GM21529 (cell line): ENCODE data around the gene GORAB.

Source experiments
- ATAC-seq: cut with Tn5 transposase; IDR thresholded peaks from one replicate; pipeline ENCODE4 v1.9.1; 2021; ENCODE audit not compliant: unreplicated experiment

Gene GORAB

GRCh38 chr1:170531758-170532657 is at the start of gene GORAB:
Gene GORAB, plus strand, starts transcription at chr1:170532166. Its CDS starts 58 bp downstream, at chr1:170532224.
- ATAC-seq = peak; percentile 98

GRCh38 chr1:170483051-170483450 is 48.9 kb upstream of the GORAB start:
- no peak for ATAC-seq

- no peak for ATAC-seq
These were observed 44.5 kb upstream of the GORAB start for GRCh38 chr1:170487503-170487902.

GRCh38 chr1:170491291-170491690 is 40.7 kb upstream of the GORAB start:
- no peak for ATAC-seq

GRCh38 chr1:170494369-170494768 is 37.6 kb upstream of the GORAB start:
- no peak for ATAC-seq

- ATAC-seq = no peak
These were observed 37.0 kb upstream of the GORAB start for GRCh38 chr1:170495006-170495405.

- no peak for ATAC-seq
These were observed 33.1 kb upstream of the GORAB start for GRCh38 chr1:170498876-170499275.

GRCh38 chr1:170503665-170504064 is 28.3 kb upstream of the GORAB start:
- no peak for ATAC-seq

GRCh38 chr1:170510163-170510562 is 21.8 kb upstream of the GORAB start:
- no peak for ATAC-seq

GRCh38 chr1:170511038-170511437 is 20.9 kb upstream of the GORAB start:
- ATAC-seq = no peak

GRCh38 chr1:170513138-170513537 is 18.8 kb upstream of the GORAB start:
- no peak for ATAC-seq

- ATAC-seq = no peak
These were observed 13.7 kb upstream of the GORAB start for GRCh38 chr1:170518185-170518834.

- ATAC-seq = no peak
These were observed 13.0 kb upstream of the GORAB start for GRCh38 chr1:170518965-170519364.

GRCh38 chr1:170520601-170521000 is 11.4 kb upstream of the GORAB start:
- no peak for ATAC-seq

GRCh38 chr1:170521818-170522217 is 10.1 kb upstream of the GORAB start:
- ATAC-seq = no peak

GRCh38 chr1:170530972-170531757 is 801 bp upstream of the GORAB start:
- ATAC-seq = no peak

GRCh38 chr1:170533298-170533697 is 1.3 kb downstream of the GORAB start:
- ATAC-seq = no peak

- ATAC-seq = no peak
These were observed 2.7 kb downstream of the GORAB start for GRCh38 chr1:170534626-170535147.

- no peak for ATAC-seq
These were observed 3.5 kb downstream of the GORAB start for GRCh38 chr1:170535418-170535817.

- no peak for ATAC-seq
These were observed 5.1 kb downstream of the GORAB start for GRCh38 chr1:170536924-170537551.
